ENCODE data around the gene PIP4K2A.

The PIP4K2A gene

GRCh38 chr10:22634093-22634492 lies 80.3 kb downstream of the PIP4K2A start:
- no peak for DNase-seq (ENCODE audit: low read depth)
- in situ Hi-C loops (cut with HindIII; ENCODE audit: low sequenced_read_pairs) = no loop called here
- no peak overlapping the region for H3K4me3 ChIP-seq (ENCODE audit: low read depth, low read length)
- no peak for TF ChIP-seq CTCF (IDR thresholded peaks at IDR 0.05; ENCODE audit: low read depth, low read length, missing control alignments)

GRCh38 chr10:22633528-22633927 lies 80.8 kb downstream of the PIP4K2A start:
- in situ Hi-C loops (cut with HindIII; ENCODE audit: low sequenced_read_pairs) = no loop called here
- H3K4me3 ChIP-seq (ENCODE audit: low read depth, low read length) = no peak overlapping the region
- DNase-seq (ENCODE audit: low read depth) = no peak
- TF ChIP-seq CTCF (IDR thresholded peaks at IDR 0.05; ENCODE audit: low read depth, low read length, missing control alignments) = no peak

- H3K4me3 ChIP-seq (ENCODE audit: low read depth, low read length) = no peak overlapping the region
- DNase-seq (ENCODE audit: low read depth) = no peak
- TF ChIP-seq CTCF (IDR thresholded peaks at IDR 0.05; ENCODE audit: low read depth, low read length, missing control alignments) = no peak
- in situ Hi-C loops (cut with HindIII; ENCODE audit: low sequenced_read_pairs) = no loop called here
These were observed 81.3 kb downstream of the PIP4K2A start for GRCh38 chr10:22633106-22633505.

GRCh38 chr10:22631646-22632278 lies 82.6 kb downstream of the PIP4K2A start:
- TF ChIP-seq CTCF (IDR thresholded peaks at IDR 0.05; ENCODE audit: low read depth, low read length, missing control alignments) = no peak
- H3K4me3 ChIP-seq (ENCODE audit: low read depth, low read length) = no peak overlapping the region
- in situ Hi-C loops (cut with HindIII; ENCODE audit: low sequenced_read_pairs) = no loop called here
- DNase-seq (ENCODE audit: low read depth) = no peak

GRCh38 chr10:22631185-22631584 lies 83.2 kb downstream of the PIP4K2A start:
- TF ChIP-seq CTCF (IDR thresholded peaks at IDR 0.05; ENCODE audit: low read depth, low read length, missing control alignments) = no peak
- DNase-seq (ENCODE audit: low read depth) = no peak
- in situ Hi-C loops (cut with HindIII; ENCODE audit: low sequenced_read_pairs) = no loop called here
- H3K4me3 ChIP-seq (ENCODE audit: low read depth, low read length) = no peak overlapping the region

GRCh38 chr10:22630234-22631174 lies 83.9 kb downstream of the PIP4K2A start:
- in situ Hi-C loops (cut with HindIII; ENCODE audit: low sequenced_read_pairs) = no loop called here
- H3K4me3 ChIP-seq (ENCODE audit: low read depth, low read length) = no peak overlapping the region
- no peak for TF ChIP-seq CTCF (IDR thresholded peaks at IDR 0.05; ENCODE audit: low read depth, low read length, missing control alignments)
- no peak for DNase-seq (ENCODE audit: low read depth)
